Fibroblast of the aortic adventitia (primary cell): ENCODE data around the gene RBM5. TPM values are rescaled to one million over a fixed set of nuclear protein-coding genes. Genes with fewer than 3 reads are reported as not detected.

ENCODE experiments used
- DNase-seq: peaks from one replicate; pipeline ENCODE4 v3.0.0-alpha.2; 2010; ENCODE audit warnings: low read depth
- H3K4me3 ChIP-seq: 2 replicates; pipeline ENCODE4 v1.5.1; 2011; ENCODE audit warnings: low read depth, mild to moderate bottlenecking, control low read depth, low read length, moderate library complexity
- total RNA-seq: library from RNA; depleted of rRNA; stranded (reverse); fragments of >200 nt; gene quantifications from 2 replicates; pipeline ENCODE4 v1.2.3, GENCODE V29; 2012; ENCODE audit warnings: low replicate concordance
- TF ChIP-seq, protein P1 (sequence below): IDR thresholded peaks from 2 replicates; pipeline ENCODE4 v1.5.1; 2011; ENCODE audit warnings: mild to moderate bottlenecking, low read length, control low read depth, inconsistent platforms; ENCODE audit not compliant: insufficient read depth

RBM5 gene
- total RNA-seq, 1 donor: 142 TPM

DNA sequence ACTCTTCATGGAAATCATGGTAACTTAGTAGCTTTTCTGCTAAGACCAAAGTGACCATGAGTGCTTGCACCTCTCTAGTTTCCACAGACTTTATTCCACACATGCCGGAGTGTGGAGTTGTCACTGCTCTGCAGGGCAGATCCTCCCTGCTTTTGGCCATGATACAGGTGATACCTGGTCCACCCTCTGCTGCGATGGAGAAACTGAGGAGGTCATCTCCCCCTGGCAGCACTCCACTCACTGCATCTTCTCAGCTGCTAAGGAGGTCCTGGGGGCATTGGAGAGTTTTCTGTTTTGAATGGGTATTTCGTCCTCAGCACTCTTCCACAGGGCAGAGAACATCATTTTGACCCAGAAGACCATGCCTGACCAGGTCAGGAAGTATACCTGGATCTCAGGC is 31.1 kb downstream of the RBM5 start:
- no peak for DNase-seq
- TF ChIP-seq, protein P1, sequence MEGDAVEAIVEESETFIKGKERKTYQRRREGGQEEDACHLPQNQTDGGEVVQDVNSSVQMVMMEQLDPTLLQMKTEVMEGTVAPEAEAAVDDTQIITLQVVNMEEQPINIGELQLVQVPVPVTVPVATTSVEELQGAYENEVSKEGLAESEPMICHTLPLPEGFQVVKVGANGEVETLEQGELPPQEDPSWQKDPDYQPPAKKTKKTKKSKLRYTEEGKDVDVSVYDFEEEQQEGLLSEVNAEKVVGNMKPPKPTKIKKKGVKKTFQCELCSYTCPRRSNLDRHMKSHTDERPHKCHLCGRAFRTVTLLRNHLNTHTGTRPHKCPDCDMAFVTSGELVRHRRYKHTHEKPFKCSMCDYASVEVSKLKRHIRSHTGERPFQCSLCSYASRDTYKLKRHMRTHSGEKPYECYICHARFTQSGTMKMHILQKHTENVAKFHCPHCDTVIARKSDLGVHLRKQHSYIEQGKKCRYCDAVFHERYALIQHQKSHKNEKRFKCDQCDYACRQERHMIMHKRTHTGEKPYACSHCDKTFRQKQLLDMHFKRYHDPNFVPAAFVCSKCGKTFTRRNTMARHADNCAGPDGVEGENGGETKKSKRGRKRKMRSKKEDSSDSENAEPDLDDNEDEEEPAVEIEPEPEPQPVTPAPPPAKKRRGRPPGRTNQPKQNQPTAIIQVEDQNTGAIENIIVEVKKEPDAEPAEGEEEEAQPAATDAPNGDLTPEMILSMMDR: no peak
- no peak overlapping the region for H3K4me3 ChIP-seq

DNA sequence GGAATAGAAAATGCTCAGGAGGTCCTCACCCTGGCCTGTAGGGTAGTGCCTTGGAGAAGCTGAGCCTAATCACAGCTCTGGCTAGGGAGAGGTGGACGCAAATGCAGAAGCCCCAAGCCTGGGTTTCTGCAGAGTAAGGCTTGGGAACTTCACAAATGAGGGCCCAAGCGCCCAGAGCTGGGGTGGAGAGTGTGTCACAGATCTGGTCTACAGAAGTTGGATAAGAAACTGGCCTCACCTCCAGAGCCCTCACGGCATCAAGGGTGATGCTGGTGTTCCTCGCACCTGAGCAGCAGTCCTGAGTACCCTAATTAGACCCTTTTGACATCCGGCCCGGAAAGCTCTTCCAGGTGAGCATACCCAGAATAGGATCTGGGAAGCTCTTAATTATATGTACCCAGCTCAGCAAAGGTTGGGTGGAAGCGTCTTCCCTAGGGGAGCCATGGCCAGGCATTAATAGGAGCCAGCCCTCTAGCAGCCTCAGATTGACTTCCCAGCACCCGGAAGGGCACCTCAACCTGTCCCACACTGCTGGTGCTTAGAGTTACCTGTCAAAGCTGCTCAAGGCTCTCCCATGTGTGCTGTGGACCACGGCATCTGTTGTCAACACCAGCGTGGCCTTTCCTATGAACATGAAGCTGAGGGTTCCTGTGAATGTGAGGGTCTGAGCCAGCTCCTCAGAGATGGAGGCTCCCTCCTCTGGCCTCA is 31.8 kb downstream of the RBM5 start:
- H3K4me3 ChIP-seq: no peak overlapping the region
- no peak for DNase-seq
- TF ChIP-seq, protein P1: no peak

DNA sequence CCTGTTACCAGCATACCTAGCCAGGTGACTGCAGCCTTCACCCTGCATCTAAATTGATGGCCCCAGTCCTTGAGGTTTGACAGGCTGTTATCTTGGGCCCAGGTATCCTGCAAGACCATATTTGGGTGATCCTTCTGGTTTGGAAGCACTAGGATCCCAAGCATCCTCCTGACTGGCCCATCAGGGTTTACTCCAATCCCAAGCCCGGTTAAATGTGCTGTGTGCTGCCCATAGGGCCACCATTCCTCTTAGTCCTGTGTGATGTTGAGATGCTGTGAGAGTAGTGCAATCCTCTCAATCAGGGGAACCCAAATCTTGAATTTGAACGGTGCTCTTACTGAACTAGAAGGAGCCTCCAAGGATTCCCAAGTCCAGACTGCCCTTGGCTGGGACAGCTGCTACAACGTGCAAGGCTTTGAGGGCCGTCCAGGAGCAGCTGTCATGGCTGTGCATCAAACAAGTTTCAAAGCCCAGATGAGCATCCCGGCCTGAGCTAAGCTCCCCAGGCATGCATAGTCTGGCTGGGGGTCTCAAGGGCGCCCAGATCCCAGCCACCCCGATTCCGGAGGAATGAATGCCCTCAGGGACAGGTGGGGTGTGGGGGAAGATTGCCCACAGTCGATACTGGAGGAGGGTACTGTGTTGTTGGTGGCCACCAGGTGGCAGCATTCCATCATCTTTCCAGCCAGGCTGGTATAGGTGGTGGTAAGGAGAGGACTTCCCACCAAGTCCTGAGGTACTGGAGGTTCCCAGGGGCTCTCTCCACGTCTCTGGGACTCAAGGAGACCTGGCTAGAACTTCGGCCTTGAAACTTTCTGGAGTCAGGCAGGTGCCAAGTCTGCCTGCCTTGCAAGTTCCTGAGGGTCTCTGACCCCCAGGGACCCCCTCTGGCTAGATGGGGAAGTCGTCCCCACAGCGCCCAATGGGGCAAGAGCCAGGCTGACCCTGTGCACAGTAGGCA is 32.6 kb downstream of the RBM5 start:
- H3K4me3 ChIP-seq: no peak overlapping the region
- TF ChIP-seq, protein P1: peak; percentile 76
- DNase-seq: peak; percentile 86

DNA sequence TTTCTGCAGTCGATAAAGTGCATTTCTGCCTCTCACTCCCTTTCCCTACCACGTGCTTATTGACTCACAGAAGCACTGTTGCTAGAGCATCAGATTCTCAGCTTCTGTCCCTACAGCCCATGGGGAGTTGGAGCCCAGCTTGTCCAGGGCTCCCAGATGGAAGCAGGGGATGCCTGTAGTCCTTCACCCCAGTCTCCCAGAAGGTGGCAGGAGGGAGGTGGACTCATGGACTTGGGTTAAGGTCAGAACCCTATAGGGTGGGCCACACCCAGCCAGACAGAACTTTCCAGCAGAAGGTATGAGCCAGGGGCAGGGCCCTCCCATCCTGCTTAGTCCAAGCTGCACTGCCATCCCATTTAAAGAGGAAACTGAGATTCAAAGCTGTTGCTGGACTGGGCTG is 33.4 kb downstream of the RBM5 start:
- TF ChIP-seq, protein P1: peak; percentile 24
- DNase-seq: peak; percentile 36
- no peak overlapping the region for H3K4me3 ChIP-seq

DNA sequence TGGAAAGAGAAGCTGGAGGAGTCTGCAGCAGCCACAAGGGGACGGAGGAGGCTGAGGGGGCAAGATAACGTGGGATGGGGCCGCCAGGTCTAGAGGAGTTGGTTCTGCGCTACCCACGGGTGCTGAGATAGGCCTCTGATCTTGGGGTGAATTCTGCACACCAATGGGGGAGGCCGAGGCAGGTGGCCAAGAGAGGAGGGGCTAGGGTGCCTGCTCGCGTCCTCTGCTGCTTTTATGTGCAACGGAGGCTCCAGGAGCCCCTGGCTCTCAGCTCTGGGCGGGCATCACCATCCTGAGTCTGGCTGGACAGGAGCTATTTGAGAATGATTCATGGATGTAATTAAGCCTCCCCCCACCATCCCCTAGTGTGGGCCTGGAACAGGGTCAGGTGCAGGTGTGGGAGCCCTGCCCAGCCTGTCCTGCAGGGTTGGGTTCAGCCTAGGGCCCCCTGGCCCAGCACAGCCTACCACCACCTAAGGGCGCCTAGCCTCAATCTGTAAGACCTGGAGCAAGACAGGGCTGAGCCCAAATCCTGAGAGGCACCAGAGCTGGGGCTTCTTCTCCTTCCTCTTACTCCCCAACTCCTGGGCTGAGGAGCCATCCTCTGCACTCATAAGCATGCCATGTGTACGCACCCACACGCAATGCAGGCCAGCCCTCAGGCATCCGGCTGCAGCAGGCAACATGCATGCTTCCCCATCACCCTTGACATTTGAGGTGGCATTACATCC is 34.1 kb downstream of the RBM5 start:
- no peak overlapping the region for H3K4me3 ChIP-seq
- no peak for DNase-seq
- TF ChIP-seq, protein P1: no peak

DNA sequence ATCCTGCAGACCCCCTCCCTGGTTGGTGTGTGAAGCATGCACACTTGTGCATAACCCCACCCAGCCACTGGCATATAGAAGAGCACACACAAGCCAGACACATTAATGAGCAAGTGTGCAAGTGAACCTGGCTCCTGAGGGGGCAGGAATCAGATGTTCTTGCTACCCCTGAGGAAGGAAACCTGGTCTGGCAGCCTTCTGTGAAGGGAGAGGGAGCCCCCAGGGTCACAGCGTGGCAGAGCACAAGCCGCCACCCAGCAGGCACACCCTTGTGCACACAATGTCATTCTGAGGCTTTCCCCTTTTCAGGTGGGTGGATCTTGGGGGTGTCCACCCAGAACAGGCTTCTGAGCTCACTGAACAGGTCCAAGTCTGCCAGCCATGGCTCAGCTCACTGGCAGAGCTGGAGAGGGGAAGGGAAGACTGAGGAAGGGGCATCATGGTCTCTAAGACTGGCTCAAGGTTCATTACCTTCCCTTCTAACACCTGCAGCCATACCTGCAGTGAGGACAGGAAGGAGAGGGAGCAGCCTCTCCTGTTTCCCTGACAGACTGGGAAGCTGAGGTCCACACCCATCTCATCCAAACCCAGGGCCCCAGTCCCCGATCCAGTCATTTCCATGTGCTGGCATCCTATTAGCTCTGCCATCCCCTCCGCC is 34.8 kb downstream of the RBM5 start:
- DNase-seq: no peak
- H3K4me3 ChIP-seq: no peak overlapping the region
- TF ChIP-seq, protein P1: no peak
